DOHH2 (cell line): ENCODE data around the gene RPA1.

Experiments used
- CTCF ChIP-seq: fragments of 200-600 bp; sonication (generic); IDR thresholded peaks from one replicate; pipeline ENCODE4 v1.5.1; 2014; ENCODE audit warnings: antibody characterized with exemption, mild to moderate bottlenecking, low read depth, low read length; ENCODE audit not compliant: poor library complexity, severe bottlenecking
- EZH2phosphoT487 ChIP-seq: fragments of 200-600 bp; sonication (generic); IDR thresholded peaks from 2 replicates; pipeline ENCODE4 v1.6.1; 2017; ENCODE audit warnings: borderline replicate concordance, mild to moderate bottlenecking, antibody characterized with exemption, low read length, moderate library complexity, mixed read lengths

- TF ChIP-seq CTCF (no peak), EZH2phosphoT487 (no peak)
These were observed 80.2 kb downstream of the RPA1 start for GRCh38 chr17:1909985-1910384.
